Aorta (tissue), 5 donors: ENCODE results near the gene ZBTB38. TPM values are rescaled to one million over a fixed set of nuclear protein-coding genes. Genes with fewer than 3 reads are reported as not detected.

Source experiments
- ATAC-seq: fragments of 200-7000 bp; cut with Tn5 transposase; one replicate; pipeline ENCODE4 v1.9.1; 2022; ENCODE audit warnings: moderate library complexity; ENCODE audit not compliant: low FRiP score
- DNase-seq, 2 donors: peaks; one replicate each; pipeline ENCODE4 v3.0.0-alpha.2; 2020
- H3K27ac ChIP-seq, 2 donors: one replicate each; pipeline ENCODE4 v1.5.1; 2013; ENCODE audit warnings: low read length in 2 of 2, mild to moderate bottlenecking in 2 of 2, moderate library complexity in 2 of 2, control low read depth in 1 of 2, inconsistent platforms in 1 of 2, low read depth in 1 of 2
- H3K27me3 ChIP-seq, 2 donors: one replicate each; pipeline ENCODE4 v1.6.1; 2013; ENCODE audit warnings: control low read depth in 1 of 2, low read length in 1 of 2, mild to moderate bottlenecking in 1 of 2, moderate library complexity in 1 of 2; ENCODE audit not compliant: insufficient read depth in 2 of 2, control insufficient read depth in 1 of 2
- H3K36me3 ChIP-seq, 2 donors: one replicate each; pipeline ENCODE4 v1.6.1; 2013; ENCODE audit warnings: control low read depth in 1 of 2, low read length in 1 of 2, mild to moderate bottlenecking in 1 of 2; ENCODE audit not compliant: insufficient read depth in 2 of 2, control insufficient read depth in 1 of 2
- H3K4me1 ChIP-seq, 2 donors: one replicate each; pipeline ENCODE4 v1.6.1; 2013; ENCODE audit warnings: low read length in 2 of 2, control low read depth in 1 of 2, mild to moderate bottlenecking in 1 of 2, moderate library complexity in 1 of 2; ENCODE audit not compliant: insufficient read depth in 2 of 2, control insufficient read depth in 1 of 2
- H3K4me3 ChIP-seq, 2 donors: one replicate each; pipeline ENCODE4 v1.5.1; 2013; ENCODE audit warnings: low read length in 2 of 2, control low read depth in 1 of 2, mild to moderate bottlenecking in 1 of 2
- H3K9me3 ChIP-seq: one replicate; pipeline ENCODE4 v1.6.1; 2013; ENCODE audit warnings: mild to moderate bottlenecking, low read length; ENCODE audit not compliant: control insufficient read depth
- WGBS, 2 donors: extraction: QIAGEN DNeasy Blood & Tissue Kit; methylation state at CpG; one replicate each; pipeline ENCODE4 v1.1.7; 2013; 5-methylcytosine and 5-hydroxymethylcytosine counted together
- intact Hi-C, 2 donors: fragments of 100-400 bp; cut with DNase I; formaldehyde crosslinking; loops; one replicate each; pipeline versions ENCODE4 v1.14.2 to v1.15.0; 2022
- polyA plus RNA-seq, 2 donors: library from polyadenylated mRNA; stranded (reverse); fragments of 200-250 nt; gene quantifications; one replicate each; pipeline ENCODE4 v1.2.3, GENCODE V29; 2013
- total RNA-seq, 2 donors: library from RNA; stranded (reverse); fragmentation: NEBNext Ultra II Directional; extraction: Animal tissue kit (Norgen Biotek cat#: 25700); gene quantifications; one replicate each; pipeline ENCODE4 v1.2.1, GENCODE V29; 2021
- donor health status: healthy with polysubstance abuse.
- donor health status: Bipolar disorder and iron deficiency.
- donor health status: DM: no; HTN: no; CAD: no.
- donor health status: DM: no; HTN: no; CAD: no.
- donor health status: DM: yes; HTN: yes; CAD: no.

ZBTB38 gene
- total and polyA plus RNA-seq, 4 donors = 21.2 to 139 (median 83.8) TPM

DNA sequence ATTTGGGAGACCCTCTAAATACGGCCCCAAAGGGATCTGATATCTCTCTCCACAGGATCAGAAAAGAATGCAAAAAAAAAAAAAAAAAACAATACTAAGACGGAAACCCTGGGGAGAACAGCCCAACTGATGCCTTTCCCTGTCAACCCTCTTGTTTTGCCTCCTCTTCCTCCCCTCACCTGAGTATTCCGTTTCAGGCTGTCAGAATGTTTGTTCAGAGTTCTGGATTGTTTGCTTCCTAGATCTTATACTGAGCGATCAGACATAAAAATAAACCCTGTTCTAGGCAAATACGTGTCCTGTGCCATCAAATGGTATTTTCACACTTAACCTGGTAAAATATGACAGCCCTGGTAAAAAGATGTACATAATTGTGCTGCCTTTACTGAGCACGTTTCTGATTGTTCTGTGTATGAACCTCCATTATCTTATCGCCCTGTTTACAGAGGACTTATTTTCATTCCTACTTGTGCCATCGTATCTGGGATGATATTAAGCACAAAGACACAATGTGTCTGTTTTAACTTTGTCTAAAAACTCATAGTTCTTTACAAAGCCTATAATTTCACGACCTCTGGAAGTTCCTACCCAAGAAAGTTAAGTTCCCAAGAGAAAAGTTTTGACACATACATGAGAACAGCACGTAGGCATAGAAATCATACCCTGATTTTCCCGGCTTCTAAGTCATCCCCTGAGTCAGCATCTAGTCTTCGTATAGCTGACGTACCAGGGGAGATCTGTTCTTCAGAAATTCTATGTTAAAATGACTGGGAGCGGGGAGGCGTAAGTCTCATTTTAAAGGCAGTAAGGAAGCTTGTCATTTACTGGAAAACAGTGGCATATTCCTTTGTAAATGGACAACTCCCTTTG lies 856 bp downstream of the ZBTB38 start:
- peak overlapping the region; percentile 72 to 74 for H3K27ac ChIP-seq
- H3K36me3 ChIP-seq = no peaks in the 10 kb centered on the region
- DNase-seq = no peak
- H3K4me3 ChIP-seq = peak overlapping the region; percentile 50 to 55
- no peak for ATAC-seq
- no peaks in the 10 kb centered on the region for H3K9me3 ChIP-seq
- intact Hi-C loops = loop anchor here (1.0 to 5.0 kb wide), 2 partner anchors 33 to 73 kb away; no protein-coding TSS in a partner anchor
- no peaks in the 10 kb centered on the region for H3K27me3 ChIP-seq
- peaks cover 0 to 1% of the 10 kb centered on the region in 2 donors for H3K4me1 ChIP-seq
- WGBS, 2 donors = 18 to 22% methylated on average over 15 of the region's 15 CpGs

DNA sequence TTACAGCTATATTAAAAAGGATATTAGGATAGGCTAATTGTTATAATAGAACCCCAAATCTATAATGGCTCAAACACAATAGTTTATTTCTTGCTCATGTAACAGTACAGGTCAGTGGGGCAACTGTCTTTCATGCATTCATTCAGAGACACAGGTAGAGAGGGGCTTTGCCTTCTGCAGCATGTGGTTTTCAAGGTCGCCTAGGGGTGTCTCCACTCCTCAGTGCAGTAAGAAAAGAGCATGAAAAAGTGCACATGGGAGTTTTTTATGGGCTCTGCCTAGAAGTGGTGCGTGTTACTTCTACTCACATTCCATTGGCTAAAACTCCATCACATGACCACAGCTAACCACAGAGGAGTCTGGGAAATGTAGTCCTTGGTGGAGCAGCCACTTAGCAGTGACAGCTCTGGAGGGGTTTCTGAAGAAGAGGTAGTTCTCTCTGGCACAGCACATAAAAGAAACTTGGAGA lies 1.8 kb downstream of the ZBTB38 start:
- H3K27ac ChIP-seq = no peak overlapping the region
- no peaks in the 10 kb centered on the region for H3K27me3 ChIP-seq
- no peaks in the 10 kb centered on the region for H3K36me3 ChIP-seq
- H3K9me3 ChIP-seq = no peaks in the 10 kb centered on the region
- H3K4me3 ChIP-seq = peak overlapping the region; percentile 50 to 55
- H3K4me1 ChIP-seq = peaks cover 0 to 1% of the 10 kb centered on the region in 2 donors
- DNase-seq (no peak), ATAC-seq (peak; percentile 88)
- 0 to 2% methylated on average over 2 of the region's 2 CpGs for WGBS, 2 donors
- intact Hi-C loops = loop anchor here in 1 of 2 donors (2.0 kb wide), 1 partner anchor 73 kb away; no protein-coding TSS in a partner anchor

DNA sequence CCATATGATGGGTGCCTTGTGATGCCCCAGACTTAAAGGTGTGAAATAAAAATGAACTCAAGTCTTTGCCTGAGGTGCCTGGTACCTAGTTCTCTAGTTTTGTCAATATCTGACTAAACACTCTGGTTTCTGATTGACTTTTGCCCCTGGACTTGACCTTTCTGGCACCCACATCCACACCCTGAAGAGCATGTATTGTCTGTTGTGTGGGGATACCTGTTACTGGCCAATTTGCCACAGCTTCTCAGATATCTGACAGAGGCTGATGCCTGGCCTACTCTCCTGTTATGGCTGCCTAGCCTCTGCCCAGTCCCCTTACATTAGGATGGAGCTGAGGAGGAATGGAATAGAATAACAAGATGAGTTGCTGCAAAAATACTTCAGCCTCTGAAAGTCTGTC lies 3.6 kb downstream of the ZBTB38 start:
- H3K36me3 ChIP-seq = peaks cover 0 to under 1% of the 10 kb centered on the region in 2 donors
- peaks cover 0 to 1% of the 10 kb centered on the region in 2 donors for H3K4me1 ChIP-seq

DNA sequence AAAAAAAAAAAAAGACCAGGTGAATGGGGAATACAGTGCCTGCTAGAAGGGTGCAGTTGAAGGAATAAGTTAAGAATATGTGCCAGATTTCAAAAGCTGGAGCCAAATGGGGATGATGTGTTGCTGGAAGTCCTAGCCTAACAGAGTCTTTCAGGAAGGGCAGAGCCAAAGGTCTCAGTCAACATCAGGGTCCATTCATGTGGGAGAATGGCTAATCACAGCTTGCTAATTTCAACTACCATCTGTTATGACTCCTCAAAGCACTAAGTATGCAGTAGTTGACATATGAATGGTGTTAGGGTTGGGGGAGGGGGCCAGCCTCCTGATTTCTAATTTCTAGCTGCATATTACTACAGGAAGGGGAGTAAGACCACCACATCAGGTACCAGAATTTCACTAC lies 4.4 kb downstream of the ZBTB38 start:
- no peaks in the 10 kb centered on the region for H3K27me3 ChIP-seq
- peaks cover 0 to 2% of the 10 kb centered on the region in 2 donors for H3K36me3 ChIP-seq
- no peaks in the 10 kb centered on the region for H3K9me3 ChIP-seq
- no peak overlapping the region for H3K4me3 ChIP-seq
- no peak overlapping the region for H3K27ac ChIP-seq
- ATAC-seq (no peak), DNase-seq (no peak)
- H3K4me1 ChIP-seq = no peaks in the 10 kb centered on the region
- intact Hi-C loops = no loop called here

More for the DNA sequence above, 3.6 kb downstream of the ZBTB38 start:
- H3K9me3 ChIP-seq = no peaks in the 10 kb centered on the region
- H3K4me3 ChIP-seq = no peak overlapping the region
- DNase-seq = no peak
- no peak overlapping the region for H3K27ac ChIP-seq
- no peaks in the 10 kb centered on the region for H3K27me3 ChIP-seq
- intact Hi-C loops = loop anchor here in 1 of 2 donors (2.0 kb wide), 1 partner anchor 71 kb away; no protein-coding TSS in a partner anchor
- ATAC-seq = no peak

DNA sequence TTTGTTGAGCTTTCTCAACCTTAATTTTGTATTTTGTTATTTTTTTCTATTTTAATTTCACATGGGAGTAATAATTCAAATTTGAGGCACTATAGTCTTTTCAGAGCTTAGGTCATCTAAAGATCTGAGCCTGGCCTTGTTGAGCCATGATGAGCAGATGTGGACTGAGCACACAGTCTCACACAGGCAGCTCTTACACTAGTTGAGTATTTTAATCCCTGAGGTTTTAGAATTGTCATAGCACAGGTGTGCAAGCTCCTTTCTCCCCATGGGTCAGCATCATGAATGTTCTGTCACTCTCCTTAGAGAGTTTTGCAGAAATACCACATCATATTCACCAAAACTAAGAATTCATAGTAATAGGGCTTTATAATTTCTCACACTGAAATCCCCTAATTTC lies 4.9 kb downstream of the ZBTB38 start:
- Histone ChIP-seq H3K27me3 (no peaks in the 10 kb centered on the region), H3K4me1 (no peaks in the 10 kb centered on the region), H3K9me3 (no peaks in the 10 kb centered on the region), H3K36me3 (peaks cover 0 to 2% of the 10 kb centered on the region in 2 donors), H3K27ac (no peak overlapping the region), H3K4me3 (no peak overlapping the region)
- no peak for DNase-seq
- ATAC-seq = no peak
- intact Hi-C loops = no loop called here

DNA sequence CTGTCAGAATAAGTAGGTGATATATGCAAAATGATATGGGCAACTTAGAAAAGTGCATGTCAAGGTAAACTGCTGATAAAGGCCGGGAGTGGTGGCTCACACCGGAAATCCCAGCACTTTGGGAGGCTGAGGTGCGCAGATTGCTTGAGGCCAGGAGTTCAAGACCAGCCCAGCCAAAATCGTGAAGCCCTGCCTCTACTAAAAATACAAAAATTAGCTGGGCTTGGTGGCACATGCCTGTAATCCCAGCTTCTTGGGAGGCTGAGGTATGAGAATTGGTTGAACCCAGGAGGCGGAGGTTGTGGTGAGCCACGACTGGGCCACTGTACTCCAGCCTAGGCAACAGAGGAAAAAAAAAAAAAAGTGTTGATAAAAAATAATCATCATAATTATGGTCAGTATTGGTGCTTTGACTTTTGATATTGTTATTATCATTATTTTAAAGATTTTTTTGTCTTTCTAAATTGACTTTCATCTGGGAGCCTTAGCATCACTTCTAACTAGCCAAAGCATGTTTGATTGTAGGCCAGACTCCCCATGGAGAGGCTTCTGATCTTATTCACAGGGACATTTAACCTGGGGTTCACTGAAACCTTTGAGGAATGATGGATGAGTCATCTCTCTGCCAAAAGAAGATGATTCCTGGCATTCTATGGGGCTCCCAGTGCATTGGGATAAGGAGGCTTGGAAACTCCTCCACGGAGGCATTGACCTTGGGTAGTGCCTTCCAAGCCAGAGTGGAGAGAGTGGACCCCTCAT lies 5.6 kb downstream of the ZBTB38 start:
- ATAC-seq = no peak
- 81 to 85% methylated on average over 7 of the region's 7 CpGs for WGBS, 2 donors
- intact Hi-C loops = no loop called here

DNA sequence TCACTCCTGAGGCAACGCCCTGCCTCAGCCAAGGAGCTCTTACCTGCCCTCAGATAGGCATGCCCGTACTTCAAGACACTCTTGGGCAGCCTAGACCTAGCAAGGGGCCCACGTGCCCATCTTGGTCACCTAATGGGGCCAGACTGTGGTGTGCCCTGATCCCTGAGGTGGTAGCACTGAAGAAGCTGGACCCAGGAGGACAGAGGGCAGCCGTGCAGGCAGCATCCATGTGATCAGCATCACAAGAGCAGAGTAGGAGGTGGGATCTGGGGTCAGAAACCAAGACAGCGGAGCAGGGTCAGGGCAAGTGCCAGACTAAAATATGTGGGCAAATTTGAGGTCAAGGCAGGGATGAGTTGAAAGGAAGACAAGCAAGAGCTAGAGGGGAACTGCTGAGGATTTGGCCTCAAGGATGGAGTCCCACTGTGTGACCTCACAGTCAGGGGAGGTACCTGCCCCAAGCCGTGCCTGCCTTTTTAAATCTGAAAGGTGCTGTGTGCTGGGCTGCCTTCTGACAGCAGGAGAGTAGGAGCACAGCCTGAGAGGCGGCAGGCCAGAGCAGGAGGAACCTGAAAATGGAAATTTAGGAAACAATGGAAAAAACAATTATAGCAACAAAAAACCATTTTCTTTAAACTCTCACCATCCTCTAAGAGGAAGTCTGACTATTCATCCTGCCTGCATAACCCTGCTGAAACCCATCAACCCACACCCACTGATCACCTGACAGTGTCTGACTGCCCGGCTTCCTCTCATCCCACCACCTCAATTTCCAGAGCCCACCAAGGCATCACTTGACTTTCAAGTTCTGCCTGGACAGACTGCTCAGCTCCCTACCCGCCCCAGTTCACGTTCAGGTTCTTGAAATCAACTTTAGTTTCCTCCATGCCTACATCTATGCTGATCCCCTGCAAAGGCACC lies 7.3 kb downstream of the ZBTB38 start:
- ATAC-seq (no peak), DNase-seq (no peak)
- no peaks in the 10 kb centered on the region for H3K27me3 ChIP-seq
- H3K36me3 ChIP-seq = peaks cover 0 to 3% of the 10 kb centered on the region in 2 donors
- no peaks in the 10 kb centered on the region for H3K9me3 ChIP-seq
- no peak overlapping the region for H3K27ac ChIP-seq
- H3K4me1 ChIP-seq = peaks cover 0 to 2% of the 10 kb centered on the region in 2 donors
- intact Hi-C loops = no loop called here
- H3K4me3 ChIP-seq = no peak overlapping the region
- 92 to 93% methylated on average over 10 of the region's 10 CpGs for WGBS, 2 donors

More for the DNA sequence above, 5.6 kb downstream of the ZBTB38 start:
- DNase-seq = no peak
- H3K36me3 ChIP-seq = peaks cover 0 to 2% of the 10 kb centered on the region in 2 donors
- H3K9me3 ChIP-seq = no peaks in the 10 kb centered on the region
- H3K27ac ChIP-seq = no peak overlapping the region
- H3K27me3 ChIP-seq = no peaks in the 10 kb centered on the region
- H3K4me1 ChIP-seq = no peaks in the 10 kb centered on the region
- no peak overlapping the region for H3K4me3 ChIP-seq

DNA sequence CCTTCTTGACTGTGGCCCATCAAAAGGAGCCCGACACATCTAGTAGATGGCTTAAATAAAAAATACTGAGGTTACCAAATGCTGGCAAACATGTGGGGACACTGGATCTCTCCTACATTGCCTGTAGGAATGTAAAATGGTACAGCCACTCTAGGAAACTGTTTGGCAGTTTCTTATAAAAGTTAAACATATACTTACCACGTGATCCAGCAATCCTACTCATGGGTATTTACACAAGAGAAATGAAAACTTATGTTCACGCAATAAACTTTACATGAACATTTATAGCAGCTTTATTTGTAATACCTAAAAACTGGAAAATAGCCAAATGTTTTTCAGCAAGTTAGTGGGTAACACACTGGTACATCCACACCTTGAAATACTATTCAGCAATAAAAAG lies 9.1 kb downstream of the ZBTB38 start:
- Histone ChIP-seq H3K4me3 (no peak overlapping the region), H3K27me3 (no peaks in the 10 kb centered on the region), H3K4me1 (peaks cover 0 to 2% of the 10 kb centered on the region in 2 donors), H3K9me3 (no peaks in the 10 kb centered on the region), H3K27ac (no peak overlapping the region), H3K36me3 (peaks cover 0 to 3% of the 10 kb centered on the region in 2 donors)
- intact Hi-C loops = no loop called here
- 73 to 82% methylated on average over 3 of the region's 3 CpGs for WGBS, 2 donors
- DNase-seq = no peak
- no peak for ATAC-seq
